Mucosa of stomach (tissue), 1 donor: ENCODE results near the gene MBOAT7.

Experiments used
- H3K27me3 ChIP-seq: one replicate; pipeline ENCODE4 v1.7.0; 2013; ENCODE audit warnings: mild to moderate bottlenecking, low read length; ENCODE audit not compliant: control insufficient read depth, insufficient read depth
- H3K36me3 ChIP-seq: one replicate; pipeline ENCODE4 v1.7.0; 2013; ENCODE audit warnings: low read length; ENCODE audit not compliant: control insufficient read depth, insufficient read depth
- H3K4me1 ChIP-seq: one replicate; pipeline ENCODE4 v1.7.0; 2013; ENCODE audit warnings: mild to moderate bottlenecking, low read length; ENCODE audit not compliant: control insufficient read depth, insufficient read depth
- H3K4me3 ChIP-seq: one replicate; pipeline ENCODE4 v1.7.0; 2013; ENCODE audit warnings: low read length
- H3K9ac ChIP-seq: one replicate; pipeline ENCODE4 v1.7.0; 2013; ENCODE audit warnings: mild to moderate bottlenecking, low read length, moderate library complexity
- H3K9me3 ChIP-seq: one replicate; pipeline ENCODE4 v1.7.0; 2013; ENCODE audit warnings: mild to moderate bottlenecking, low read length, moderate library complexity; ENCODE audit not compliant: control insufficient read depth
- donor health status: Pancreatic carcinoma.

The MBOAT7 gene

DNA sequence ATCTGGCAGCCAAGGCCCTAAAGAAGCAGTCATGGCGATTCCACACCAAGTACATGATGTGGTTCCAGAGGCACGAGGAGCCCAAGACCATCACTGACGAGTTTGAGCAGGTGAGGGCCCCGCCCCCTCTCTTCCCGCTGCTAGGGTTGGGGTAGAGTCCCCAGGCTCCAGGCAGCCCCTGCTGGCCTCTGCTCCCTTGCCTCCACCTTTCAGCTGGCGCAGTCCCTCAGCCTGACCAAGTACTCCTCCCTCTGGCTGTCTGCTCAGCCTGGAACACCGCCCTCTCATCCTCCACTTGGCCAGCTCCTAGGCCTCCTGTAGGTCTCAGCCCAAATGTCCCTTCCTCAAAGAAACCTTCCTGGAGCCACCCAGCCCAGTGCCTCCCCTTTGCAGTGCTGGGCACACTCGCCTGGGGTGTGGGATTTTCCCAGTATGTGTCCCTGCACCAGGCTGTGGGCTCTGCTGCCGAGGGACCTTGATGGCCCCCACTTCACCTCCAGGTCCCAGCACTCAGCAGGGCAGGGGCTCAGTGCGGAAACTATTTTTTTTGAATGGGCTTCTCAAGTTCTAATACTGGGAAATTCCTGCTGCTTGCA, 35.6 kb downstream of the MBOAT7 start:
- no peak overlapping the region for H3K4me3 ChIP-seq
- no peaks in the 10 kb centered on the region for H3K9me3 ChIP-seq
- peaks cover 12% of the 10 kb centered on the region for H3K4me1 ChIP-seq
- H3K36me3 ChIP-seq, result peaks cover 38% of the 10 kb centered on the region
- no peaks in the 10 kb centered on the region for H3K27me3 ChIP-seq
- H3K9ac ChIP-seq, result no peak overlapping the region

DNA sequence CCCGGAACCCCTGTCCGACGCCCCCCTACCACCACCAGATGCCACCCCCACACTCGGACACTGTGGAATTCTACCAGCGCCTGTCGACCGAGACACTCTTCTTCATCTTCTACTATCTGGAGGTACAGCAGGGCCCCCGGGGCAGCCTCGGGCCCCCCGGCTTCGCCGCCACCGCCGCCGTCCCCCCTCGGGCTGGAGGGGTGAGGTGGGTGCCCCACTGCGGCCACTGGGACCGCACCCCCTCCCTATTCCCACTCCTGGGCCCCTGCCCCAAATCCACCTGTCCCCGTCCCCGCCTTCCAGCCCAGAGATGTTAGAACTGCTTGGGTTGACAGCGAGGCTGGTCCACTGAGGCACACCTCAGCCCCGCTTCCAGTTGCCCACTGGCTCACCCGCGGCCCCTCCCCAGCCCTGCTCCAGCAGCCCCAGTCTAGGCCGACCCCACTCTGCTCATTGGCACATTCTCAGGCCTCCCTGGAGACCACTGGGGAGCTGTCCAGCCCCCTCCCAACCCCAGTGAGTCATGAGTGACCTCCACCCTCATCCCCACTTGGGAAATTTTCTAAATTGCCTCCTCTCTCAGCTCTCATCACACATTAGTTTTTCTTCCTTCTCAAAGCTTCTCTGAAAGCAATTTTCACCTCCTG, 36.4 kb downstream of the MBOAT7 start:
- no peaks in the 10 kb centered on the region for H3K9me3 ChIP-seq
- no peak overlapping the region for H3K9ac ChIP-seq
- no peaks in the 10 kb centered on the region for H3K27me3 ChIP-seq
- peaks cover 4% of the 10 kb centered on the region for H3K4me1 ChIP-seq
- no peak overlapping the region for H3K4me3 ChIP-seq
- peaks cover 32% of the 10 kb centered on the region for H3K36me3 ChIP-seq

DNA sequence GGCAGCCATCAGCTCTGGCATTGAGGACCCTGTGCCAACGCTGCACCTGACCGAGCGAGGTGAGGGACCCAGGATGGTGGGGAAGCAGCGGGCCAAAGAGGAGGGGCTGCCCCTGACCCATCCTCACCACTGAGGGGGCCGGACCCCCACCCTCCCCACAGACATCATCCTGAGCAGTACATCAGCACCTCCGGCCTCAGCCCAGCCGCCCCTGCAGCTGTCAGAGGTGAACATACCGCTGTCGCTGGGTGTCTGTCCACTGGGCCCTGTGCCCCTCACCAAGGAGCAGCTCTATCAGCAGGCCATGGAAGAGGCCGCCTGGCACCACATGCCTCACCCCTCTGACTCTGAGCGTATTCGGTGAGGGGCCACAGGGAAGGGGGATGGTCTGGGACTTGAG, 37.1 kb downstream of the MBOAT7 start:
- H3K9ac ChIP-seq, result no peak overlapping the region
- no peaks in the 10 kb centered on the region for H3K27me3 ChIP-seq
- peaks cover 30% of the 10 kb centered on the region for H3K36me3 ChIP-seq
- H3K4me3 ChIP-seq, result no peak overlapping the region
- no peaks in the 10 kb centered on the region for H3K9me3 ChIP-seq
- H3K4me1 ChIP-seq, result no peaks in the 10 kb centered on the region

DNA sequence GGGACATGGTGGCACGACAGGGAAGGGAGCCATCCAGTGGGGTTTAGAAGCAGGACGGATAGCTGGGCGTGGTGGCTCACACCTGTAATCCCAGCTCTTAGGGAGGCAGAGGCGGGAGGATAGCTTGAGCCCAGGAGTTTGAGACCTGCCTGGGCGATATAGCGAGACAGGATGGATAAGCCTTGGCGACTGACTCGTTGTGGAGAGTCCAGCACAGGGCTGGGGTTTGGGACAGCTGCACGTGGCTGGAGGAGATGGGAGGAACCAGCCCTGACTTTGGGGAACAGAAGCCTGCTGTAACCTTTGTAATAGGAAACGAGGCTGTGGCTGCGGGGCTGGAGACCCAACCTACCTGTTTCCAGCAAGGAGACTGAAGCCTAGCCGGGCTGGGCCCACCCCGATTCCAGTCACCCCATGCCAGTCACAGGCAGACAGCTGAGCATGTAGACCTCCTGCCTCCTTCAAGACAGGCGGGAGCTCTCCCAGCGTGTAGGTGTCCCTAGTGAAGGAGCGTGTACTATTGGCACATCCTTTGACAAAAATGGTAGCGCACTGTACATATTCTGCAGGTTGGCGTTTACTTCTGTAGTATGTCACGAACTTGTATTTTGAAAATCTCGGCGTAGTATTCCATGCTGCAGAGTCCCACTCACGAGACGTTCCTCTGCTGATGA, 37.9 kb downstream of the MBOAT7 start:
- Histone ChIP-seq H3K9ac (no peak overlapping the region), H3K27me3 (no peaks in the 10 kb centered on the region), H3K36me3 (peaks cover 35% of the 10 kb centered on the region), H3K4me3 (no peak overlapping the region), H3K4me1 (no peaks in the 10 kb centered on the region), H3K9me3 (no peaks in the 10 kb centered on the region)

DNA sequence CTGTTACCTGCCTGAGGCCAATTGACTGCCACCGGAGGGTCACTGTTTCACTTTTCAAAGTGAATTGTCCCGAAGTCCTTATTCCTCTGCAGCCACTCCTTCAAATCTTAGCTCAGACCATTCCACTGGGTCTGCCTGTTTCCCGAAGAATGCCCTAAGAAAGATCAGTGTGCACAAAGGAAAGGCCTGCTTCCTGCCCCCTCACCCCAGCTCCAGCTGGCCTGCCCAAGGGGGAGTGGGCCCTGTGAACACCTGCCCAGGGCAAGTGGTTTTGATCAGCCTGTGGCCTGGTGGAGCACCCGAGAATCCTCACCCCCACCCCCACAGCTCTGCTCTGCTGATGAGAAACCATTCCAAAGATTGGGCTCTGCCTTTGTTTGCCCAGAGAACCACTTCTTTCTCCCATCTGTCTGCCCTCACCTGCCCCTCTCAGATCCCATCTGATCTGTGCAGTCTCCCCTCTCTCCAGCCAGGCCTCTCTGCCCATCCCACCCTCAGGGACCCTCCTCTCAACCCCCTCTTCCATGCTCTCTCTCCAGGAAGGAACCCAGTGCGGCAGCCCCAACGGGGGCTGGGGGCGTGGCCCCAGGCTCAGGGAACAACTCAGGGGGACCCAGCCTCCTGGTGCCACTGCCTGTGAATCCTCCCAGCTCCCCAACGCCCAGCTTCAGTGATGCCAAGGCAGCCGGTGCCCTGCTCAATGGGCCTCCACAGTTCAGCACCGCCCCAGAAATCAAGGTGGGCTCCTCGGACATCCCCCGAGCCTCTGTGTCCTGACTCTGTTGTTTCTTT, 40.2 kb downstream of the MBOAT7 start:
- H3K27me3 ChIP-seq, result no peaks in the 10 kb centered on the region
- no peaks in the 10 kb centered on the region for H3K4me1 ChIP-seq
- no peaks in the 10 kb centered on the region for H3K9me3 ChIP-seq
- H3K36me3 ChIP-seq, result peaks cover 40% of the 10 kb centered on the region
- no peak overlapping the region for H3K4me3 ChIP-seq
- no peak overlapping the region for H3K9ac ChIP-seq

DNA sequence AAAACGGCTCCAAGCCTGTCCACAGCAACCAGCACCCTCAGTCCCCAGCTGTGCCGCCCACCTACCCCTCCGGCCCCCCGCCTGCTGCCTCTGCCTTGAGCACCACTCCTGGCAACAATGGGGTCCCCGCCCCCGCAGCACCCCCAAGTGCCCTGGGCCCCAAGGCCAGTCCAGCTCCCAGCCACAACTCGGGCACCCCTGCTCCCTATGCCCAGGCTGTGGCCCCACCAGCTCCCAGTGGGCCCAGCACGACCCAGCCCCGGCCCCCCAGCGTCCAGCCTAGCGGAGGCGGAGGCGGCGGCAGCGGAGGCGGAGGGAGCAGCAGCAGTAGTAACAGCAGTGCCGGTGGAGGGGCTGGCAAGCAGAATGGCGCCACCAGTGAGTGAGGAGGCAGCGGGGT, 41.2 kb downstream of the MBOAT7 start:
- Histone ChIP-seq H3K36me3 (peaks cover 51% of the 10 kb centered on the region), H3K27me3 (no peaks in the 10 kb centered on the region), H3K9ac (no peak overlapping the region), H3K4me1 (no peaks in the 10 kb centered on the region), H3K4me3 (no peak overlapping the region), H3K9me3 (no peaks in the 10 kb centered on the region)

DNA sequence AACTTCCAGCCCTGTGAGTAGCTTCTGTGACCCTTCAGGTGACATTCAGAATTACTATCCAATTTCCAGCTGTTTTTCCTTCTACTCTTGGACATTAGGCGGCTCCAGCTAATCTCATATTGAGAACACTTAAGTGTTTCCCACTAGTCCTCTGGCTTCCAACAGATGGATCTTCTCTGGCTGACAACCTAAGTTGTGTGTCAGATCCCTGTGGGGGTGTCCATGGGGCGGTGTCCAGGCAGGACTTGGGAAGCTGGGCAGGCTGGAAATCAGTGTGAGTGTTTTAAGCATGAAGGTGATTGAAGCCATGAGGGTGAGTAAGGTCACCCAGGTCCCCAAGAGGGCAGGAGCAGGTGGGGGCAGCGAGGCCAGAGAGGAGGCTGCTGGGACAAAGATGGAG, 41.7 kb downstream of the MBOAT7 start:
- Histone ChIP-seq H3K27me3 (no peaks in the 10 kb centered on the region), H3K9me3 (no peaks in the 10 kb centered on the region), H3K9ac (no peak overlapping the region), H3K36me3 (peaks cover 51% of the 10 kb centered on the region), H3K4me1 (no peaks in the 10 kb centered on the region), H3K4me3 (no peak overlapping the region)

DNA sequence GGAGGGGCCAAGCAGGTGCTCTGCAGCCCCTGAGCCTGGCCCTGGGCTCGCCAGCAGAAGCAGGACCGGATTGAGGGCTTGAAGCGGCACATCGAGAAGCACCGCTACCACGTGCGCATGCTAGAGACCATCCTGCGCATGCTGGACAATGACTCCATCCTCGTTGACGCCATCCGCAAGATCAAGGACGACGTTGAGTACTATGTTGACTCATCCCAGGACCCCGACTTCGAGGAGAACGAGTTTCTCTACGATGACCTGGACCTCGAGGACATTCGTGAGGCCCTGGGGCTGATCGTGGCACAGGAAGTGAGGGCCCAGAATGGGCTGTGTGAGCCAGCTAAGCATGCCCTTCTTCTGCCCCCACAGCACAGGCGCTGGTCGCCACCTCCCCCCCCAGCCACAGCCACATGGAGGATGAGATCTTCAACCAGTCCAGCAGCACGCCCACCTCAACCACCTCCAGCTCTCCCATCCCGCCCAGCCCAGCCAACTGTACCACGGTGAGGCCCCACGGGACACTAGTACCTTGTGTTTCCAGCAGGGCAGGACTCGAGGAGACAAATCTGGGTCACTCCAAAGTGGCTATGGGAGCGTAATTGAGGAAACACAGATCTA, 43.7 kb downstream of the MBOAT7 start:
- Histone ChIP-seq H3K4me1 (no peaks in the 10 kb centered on the region), H3K27me3 (no peaks in the 10 kb centered on the region), H3K36me3 (peaks cover 46% of the 10 kb centered on the region), H3K4me3 (no peak overlapping the region), H3K9ac (no peak overlapping the region), H3K9me3 (no peaks in the 10 kb centered on the region)

DNA sequence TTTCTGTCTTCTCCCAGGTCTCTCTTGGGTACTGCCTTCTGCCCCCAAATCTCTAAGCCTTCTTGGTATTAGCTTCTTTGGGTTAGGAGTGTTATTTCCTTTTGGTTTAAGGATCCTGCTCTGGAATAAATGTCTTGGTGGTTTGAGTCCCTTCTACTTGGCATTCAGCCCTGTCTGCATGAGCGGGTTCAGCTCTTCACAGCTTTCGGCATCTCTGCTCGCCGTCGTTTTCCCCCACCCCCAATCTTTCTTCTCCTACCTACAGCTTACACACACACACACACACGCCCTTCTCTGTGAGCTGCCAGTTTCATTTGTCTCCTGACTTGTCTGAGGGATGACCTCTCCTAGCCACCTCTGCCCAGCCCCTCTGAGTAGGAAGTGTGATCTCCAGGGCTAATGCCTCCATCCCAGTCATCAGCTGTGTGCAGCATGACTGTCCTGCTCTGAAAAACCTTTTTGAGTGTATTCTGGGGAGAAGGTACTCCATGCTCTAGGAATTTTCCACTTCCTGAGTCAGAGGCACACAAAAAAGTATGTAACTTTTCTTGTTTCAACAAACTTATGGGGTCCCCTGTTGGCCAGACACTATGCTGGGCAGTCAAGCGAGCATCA, 47.1 kb downstream of the MBOAT7 start:
- Histone ChIP-seq H3K9ac (no peak overlapping the region), H3K36me3 (peaks cover 40% of the 10 kb centered on the region), H3K9me3 (no peaks in the 10 kb centered on the region), H3K4me3 (no peak overlapping the region), H3K27me3 (no peaks in the 10 kb centered on the region), H3K4me1 (peaks cover 17% of the 10 kb centered on the region)

DNA sequence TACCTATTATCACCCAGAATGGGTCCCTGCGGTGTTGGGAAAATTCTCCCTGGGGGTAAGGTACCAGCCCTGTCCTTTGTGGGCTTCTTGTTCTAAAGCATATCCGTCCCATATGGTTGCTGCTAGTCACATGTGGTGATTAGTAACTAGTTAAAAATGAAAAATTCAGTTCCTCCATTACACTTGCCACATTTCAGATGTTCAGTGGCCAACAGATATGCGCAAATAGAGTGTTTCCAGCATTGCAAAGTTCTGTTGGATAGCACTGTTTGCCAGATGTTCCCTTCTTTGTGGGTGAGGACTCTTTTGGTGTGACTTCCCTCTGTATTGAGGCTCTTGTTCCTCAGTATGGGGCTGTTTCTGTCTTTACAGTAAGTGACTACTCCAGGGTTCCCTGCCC, 48.0 kb downstream of the MBOAT7 start:
- no peak overlapping the region for H3K9ac ChIP-seq
- H3K4me1 ChIP-seq, result peaks cover 19% of the 10 kb centered on the region
- H3K27me3 ChIP-seq, result no peaks in the 10 kb centered on the region
- no peak overlapping the region for H3K4me3 ChIP-seq
- no peaks in the 10 kb centered on the region for H3K9me3 ChIP-seq
- peaks cover 33% of the 10 kb centered on the region for H3K36me3 ChIP-seq

DNA sequence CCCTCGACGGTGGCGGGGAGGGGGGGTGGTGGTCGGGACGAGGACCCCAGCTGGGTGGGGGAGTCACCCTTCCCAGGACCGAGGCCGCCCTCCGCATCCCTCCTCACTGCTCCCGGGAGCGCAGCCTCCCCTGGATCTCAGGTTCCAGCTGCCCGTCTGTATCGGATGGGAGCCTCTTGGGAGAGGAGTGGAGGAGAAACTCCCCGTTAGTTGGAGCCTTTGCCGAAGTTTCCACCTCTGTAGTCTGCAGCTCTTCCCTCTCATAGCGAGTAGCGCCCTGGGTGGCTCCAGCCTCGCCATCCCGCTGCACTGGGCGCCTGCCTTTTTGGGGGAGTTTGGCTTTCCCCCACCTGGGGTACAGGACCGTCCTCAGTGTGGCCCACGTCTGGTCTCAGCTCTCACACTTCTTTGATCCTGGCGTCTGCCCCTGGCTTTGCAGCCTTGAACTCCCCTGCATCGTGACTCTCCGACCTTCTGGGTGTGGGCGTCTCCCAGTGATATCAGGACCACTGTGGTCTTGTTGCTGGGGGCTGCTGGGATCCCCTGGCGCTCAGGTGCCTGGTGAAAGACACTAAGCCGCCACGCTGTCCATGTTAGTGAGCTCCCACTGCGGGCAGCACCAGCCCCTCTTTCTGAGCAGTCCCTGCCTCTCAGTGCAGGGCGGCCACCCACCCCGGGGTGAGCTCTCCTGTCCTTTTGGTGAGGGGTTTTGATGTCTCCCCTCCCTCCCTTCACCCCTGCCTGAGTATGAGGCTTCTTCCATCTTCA, 50.7 kb downstream of the MBOAT7 start:
- peak overlapping the region; percentile 94 for H3K9ac ChIP-seq
- peaks cover 24% of the 10 kb centered on the region for H3K4me1 ChIP-seq
- H3K36me3 ChIP-seq, result peaks cover 12% of the 10 kb centered on the region
- no peaks in the 10 kb centered on the region for H3K9me3 ChIP-seq
- H3K27me3 ChIP-seq, result peaks cover 2% of the 10 kb centered on the region
- peak overlapping the region; percentile 28 for H3K4me3 ChIP-seq
